Stimulated activated CD4-positive, alpha-beta T cell treated with anti-CD3 and anti-CD28 coated beads, Interleukin-4, amount 100 ng/mL, for 1 hour (primary cell): ENCODE results near the gene TRPM7.
"Not testable (repeated sequence)": the region's sequence is repeated elsewhere in the genome, so short reads cannot be mapped to it uniquely, and the experiment has no call there.

Experiments used
- DNase-seq: peaks from one replicate; pipeline ENCODE4 v3.0.0-alpha.2; 2020

Gene TRPM7, protein sequence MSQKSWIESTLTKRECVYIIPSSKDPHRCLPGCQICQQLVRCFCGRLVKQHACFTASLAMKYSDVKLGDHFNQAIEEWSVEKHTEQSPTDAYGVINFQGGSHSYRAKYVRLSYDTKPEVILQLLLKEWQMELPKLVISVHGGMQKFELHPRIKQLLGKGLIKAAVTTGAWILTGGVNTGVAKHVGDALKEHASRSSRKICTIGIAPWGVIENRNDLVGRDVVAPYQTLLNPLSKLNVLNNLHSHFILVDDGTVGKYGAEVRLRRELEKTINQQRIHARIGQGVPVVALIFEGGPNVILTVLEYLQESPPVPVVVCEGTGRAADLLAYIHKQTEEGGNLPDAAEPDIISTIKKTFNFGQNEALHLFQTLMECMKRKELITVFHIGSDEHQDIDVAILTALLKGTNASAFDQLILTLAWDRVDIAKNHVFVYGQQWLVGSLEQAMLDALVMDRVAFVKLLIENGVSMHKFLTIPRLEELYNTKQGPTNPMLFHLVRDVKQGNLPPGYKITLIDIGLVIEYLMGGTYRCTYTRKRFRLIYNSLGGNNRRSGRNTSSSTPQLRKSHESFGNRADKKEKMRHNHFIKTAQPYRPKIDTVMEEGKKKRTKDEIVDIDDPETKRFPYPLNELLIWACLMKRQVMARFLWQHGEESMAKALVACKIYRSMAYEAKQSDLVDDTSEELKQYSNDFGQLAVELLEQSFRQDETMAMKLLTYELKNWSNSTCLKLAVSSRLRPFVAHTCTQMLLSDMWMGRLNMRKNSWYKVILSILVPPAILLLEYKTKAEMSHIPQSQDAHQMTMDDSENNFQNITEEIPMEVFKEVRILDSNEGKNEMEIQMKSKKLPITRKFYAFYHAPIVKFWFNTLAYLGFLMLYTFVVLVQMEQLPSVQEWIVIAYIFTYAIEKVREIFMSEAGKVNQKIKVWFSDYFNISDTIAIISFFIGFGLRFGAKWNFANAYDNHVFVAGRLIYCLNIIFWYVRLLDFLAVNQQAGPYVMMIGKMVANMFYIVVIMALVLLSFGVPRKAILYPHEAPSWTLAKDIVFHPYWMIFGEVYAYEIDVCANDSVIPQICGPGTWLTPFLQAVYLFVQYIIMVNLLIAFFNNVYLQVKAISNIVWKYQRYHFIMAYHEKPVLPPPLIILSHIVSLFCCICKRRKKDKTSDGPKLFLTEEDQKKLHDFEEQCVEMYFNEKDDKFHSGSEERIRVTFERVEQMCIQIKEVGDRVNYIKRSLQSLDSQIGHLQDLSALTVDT (N-terminal part only)

DNA sequence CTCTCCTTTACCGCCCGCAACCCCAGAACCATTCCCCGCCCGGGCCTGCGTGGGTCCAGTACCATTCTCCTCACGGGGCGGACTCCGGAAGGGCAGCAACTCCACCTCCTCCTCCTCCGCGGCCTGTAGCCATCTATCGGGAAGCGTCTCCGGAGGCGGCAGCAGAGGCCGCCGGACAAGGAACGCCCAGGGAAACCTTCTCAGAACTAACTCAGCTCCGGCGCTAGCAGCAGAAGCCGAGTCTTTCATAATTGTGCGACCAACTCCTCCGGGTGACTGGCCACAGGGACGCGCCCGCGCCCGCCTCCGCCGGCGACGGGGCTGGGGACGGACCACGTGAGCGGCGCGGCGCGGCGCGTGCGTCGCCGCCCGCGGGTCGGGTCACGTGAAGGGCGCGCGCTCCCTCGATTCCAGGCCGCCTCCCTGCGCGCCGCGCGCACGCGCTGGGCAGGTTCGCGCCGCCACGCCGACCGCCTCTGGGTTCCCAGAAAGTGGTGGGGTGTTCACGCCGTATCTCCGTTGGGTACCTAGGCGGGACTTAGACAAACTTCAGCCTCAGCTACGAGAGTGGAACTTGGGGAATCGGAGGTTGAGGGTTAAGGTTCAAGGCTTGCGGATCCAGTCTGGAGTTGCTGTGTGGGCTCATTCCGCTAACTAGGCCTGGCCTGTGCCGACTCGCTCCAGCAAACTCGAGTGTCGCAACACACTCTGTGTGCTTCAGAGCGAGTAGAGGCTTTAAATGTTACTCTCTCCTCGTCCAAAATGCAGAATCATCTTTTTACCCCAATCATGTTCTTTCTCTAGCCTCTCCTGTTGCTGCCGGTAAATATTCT is at the start of gene TRPM7:
TRPM7 (minus strand) TSS at position 329 of the 833 bp plus-strand sequence; CDS start at position 65, 264 bp downstream.
- DNase-seq = peak; percentile 91

DNA sequence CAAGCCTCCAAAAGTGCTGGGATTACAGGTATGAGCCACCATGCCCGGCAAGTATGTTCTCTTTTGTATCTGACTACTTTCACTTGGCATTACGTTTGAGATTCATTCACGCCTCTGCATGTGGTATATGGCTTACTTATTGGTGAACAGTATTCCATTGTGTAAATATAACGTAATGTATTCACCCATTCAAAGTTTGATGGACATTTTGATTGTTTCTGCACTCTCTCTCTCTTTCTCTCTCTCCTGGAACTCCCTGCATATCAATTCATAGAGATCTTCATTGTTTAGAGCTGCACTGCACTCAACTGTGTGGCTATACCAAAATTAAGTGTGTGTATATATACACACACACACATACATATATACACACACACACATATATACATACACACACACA is 48.6 kb upstream of the TRPM7 start:
- DNase-seq = no peak

DNA sequence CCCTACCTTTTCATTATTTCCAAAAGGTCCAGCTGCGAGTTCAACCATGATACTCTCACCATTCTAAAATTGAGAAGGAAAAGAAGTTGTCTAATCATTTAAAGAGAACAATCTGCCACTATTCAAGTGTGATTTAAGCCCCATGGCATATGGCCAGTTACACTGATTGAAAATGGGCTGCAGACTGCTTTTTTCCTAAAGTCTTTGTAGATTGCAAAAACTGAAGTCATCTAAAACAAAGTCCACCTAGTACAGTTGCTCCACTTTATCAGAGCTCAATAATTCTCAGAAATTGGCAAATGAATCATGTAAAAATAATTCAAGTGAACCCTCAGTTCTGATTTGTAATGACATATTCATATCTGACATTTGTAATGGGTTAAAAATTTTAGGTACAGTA is 39.7 kb upstream of the TRPM7 start:
- DNase-seq = no peak

DNA sequence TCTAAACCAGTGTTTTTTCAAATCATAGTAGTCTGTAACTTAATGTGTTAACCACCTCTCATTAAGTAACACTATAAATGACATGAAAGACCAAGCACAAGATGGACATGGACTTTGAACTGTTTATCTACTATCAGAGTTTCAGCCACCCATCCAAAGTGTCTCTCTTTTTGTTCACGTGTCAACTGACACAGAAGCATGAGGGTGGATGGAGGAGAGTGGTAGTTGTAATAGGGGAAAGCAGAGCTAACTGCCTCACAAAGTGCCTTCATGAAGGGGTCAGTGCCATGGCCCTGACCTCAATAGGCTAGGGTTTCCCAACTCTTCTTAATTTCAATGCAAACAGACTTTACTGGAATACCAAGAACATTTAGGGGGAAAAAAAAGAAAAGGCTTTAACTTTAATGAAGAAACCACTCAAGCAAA is 32.1 kb upstream of the TRPM7 start:
- no peak for DNase-seq

DNA sequence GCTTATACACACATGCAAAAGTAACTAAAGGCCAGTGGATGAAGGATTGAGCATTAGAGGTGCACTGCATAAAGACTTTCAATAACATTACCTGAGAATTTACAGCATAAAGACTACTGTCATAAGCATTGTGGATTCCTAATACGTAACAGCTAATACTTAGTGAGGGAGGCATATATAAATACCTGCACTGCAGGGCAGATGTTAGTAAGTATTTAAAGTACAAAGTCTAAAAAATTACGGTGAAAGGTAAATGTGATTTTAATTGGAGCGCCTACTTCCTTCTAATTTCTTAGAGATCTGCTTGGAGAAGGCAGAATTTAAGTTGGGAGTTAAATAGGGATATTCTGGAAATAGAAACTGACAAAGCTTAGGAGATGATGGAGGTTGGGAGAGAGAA is 25.4 kb upstream of the TRPM7 start:
- no peak for DNase-seq

DNA sequence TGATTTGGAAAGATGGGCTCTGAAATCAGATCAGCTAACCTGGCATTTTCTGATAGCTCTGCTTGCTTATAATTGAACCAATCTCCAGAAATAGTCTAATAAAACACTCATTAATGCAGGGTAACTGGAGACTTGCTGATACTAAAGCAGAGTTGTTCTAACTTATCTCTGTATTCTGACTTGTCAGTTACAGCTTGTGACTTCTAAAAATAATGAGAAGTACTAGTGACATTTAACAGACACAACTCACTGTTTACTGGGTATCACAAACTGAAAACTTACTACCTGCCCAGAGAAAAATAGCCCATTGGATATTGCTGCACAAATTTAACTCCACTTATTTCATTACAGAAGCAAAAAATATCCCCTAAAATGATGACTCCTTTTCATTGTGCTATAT is 24.0 kb upstream of the TRPM7 start:
- DNase-seq = no peak

DNA sequence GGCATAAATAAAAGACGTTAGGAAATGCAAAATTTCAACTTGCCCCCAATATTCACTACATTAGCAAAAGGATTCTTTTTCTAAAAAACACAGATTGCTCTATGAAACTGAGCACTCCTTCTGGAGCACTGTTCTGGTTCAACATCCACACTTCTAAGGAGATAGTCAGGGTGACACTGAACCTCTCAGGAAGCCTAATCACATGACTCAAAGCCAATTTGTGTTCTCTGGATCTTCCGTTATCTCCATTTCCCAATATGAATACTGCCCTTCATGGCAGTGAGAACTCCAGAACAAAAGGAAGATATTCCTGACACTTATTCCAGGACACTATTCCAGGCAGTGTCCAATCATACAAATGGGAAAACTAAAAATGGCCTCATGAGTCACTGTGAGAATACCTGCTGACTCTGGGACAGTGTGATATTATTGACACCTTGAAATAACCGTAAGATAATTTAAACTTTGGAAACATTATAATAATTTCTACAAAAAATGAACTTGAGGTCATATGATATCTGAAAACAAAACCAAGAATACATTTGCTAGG is 21.4 kb upstream of the TRPM7 start:
- no peak for DNase-seq

DNA sequence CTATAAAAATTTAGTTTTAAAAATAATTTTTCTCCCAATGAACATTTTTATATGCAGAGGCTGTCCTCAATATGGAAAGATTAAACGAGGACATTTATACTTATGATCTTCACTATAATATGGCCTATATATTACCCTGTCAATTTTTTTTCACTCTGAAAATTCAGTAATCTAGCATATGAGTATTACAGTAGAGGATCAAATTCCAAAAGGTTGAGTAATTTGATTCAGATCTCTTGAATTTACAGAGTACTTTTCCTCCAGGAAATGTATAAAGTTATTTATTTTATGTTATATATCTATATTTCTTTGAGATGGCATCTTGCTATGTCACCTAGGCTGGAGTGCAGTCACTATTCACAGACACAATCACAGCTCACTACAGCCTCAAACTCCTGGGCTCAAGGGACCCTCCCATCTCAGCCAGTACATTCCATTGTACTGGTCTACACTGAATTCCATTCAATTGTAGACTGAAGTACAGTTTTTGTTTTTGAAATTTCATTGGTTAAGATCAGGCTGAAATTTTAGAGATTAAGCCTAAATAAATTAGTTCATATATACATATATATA is 16.3 kb upstream of the TRPM7 start:
- no peak for DNase-seq

DNA sequence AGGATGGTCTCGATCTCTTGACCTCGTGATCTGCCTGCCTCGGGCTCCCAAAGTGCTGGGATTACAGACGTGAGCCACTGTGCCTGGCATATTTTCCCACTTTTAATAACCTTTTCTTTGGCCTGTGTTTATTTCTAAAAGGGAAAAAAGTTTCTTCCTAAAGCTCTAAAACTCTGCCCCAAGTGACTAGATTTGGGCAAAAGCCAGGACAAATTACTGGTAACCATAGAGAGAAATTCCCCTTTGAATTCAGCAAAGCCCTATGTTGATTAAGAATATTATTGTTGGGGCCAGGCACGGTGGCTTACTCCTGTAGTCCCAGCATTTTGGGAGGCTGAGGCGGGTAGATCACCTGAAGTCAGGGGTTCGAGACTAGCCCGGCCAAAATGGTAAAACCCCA is 11.5 kb upstream of the TRPM7 start:
- no peak for DNase-seq

DNA sequence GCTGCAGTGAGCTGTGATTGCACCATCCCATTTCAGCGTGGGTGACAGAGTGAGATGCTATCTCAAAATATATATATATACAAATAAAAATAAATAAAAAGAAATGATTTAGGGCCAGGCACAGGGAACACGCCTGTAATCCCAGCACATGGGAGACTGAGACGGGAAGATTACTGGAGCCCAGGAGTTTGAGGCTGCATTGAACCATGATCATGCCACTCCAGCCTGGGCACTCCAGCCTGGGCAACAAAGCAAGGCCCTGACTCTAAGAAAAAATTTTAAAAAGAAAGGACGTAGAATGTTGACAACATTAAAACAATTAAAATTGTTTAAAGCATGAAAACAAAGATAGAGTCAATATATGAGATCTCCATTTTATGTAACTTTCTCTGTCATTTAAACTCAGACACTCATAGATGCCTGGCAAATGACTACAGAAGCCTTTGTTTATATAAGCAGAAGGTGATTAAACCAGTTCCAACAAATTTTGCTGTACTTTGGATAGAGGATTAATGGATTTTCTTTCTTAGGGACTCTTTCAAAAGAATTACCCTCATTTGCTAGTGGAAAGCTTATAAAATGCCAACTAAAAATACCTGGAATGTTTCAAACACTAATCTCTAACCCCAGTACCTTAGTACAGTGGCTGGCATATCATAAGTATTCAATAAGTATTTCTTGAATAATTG is 10.7 kb upstream of the TRPM7 start:
- DNase-seq = no peak

DNA sequence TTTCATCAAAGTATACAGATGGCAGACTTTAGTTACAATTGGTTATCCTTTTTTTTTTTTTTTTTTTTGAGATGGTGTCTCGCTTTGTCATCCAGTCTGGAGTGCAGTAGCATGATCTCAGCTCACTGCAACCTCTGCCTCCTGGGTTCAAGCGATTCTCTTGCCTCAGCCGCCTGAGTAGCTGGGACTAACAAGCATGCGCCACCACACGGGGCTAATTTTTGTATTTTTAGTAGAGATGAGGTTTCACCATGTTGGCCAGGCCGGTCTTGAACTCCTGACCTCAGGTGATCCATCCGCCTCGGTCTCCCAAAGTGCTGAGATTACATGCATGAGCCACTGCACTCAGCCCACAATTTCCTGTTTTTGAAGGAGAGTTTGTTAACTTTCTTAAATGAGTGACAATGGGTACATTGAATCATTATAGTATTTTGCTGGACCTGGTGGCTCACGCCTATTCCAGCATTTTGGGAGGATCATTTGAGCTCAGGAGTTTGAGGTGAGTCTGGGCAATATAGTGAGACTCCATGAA is 8.1 kb upstream of the TRPM7 start:
- not testable (repeated sequence) for DNase-seq

DNA sequence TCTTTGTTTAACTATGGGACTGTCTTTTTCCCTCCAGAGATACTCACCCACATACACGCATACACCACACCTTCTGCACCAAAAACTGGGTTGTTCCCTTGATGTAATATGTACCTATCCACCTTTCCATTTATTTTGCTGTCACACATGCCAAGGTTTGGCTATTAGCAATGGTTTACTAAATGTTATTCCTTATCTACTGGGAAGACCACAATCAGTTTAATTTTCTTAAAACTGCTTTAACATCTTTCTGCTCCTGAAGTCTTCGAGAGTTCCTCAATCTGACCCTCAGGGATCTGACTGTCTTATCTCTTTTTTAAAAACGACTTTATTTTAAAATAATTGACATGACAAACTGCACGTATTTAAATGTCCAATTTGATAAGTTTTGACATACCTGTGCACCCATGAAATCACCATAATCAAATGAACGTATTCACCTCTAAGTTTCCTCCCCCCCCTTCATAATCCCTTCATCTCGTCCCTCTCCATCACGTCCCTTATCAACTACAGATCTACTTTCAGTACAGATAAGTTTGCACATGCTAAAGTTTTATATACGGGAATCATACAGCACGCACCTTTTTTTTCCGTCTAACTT is 805 bp upstream of the TRPM7 start:
- no peak for DNase-seq

DNA sequence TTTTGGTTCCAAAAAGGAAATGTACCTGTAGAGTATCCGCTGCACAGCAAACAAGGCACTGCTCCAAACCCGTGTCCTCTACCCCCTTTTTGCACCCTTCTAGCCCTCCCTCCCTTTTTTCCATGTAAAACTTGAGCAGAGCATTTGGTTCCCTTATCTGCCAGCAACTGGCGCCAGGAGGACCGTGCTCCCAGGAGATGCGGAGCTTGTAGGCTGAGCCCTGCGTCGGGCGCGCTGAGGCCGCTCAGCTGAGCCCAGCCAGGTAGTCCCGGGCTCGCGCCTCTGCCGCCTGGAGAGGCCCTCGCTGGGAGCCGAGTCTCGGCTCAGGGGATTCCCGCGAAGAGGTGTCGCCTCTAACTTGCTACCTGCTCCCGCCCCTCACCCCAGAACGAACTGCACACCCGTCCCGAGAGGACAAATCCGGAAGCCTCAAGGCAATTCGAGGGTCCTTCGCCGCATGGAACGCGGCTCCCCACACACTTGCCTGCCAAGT is 575 bp downstream of the TRPM7 start:
- DNase-seq = peak; percentile 82

DNA sequence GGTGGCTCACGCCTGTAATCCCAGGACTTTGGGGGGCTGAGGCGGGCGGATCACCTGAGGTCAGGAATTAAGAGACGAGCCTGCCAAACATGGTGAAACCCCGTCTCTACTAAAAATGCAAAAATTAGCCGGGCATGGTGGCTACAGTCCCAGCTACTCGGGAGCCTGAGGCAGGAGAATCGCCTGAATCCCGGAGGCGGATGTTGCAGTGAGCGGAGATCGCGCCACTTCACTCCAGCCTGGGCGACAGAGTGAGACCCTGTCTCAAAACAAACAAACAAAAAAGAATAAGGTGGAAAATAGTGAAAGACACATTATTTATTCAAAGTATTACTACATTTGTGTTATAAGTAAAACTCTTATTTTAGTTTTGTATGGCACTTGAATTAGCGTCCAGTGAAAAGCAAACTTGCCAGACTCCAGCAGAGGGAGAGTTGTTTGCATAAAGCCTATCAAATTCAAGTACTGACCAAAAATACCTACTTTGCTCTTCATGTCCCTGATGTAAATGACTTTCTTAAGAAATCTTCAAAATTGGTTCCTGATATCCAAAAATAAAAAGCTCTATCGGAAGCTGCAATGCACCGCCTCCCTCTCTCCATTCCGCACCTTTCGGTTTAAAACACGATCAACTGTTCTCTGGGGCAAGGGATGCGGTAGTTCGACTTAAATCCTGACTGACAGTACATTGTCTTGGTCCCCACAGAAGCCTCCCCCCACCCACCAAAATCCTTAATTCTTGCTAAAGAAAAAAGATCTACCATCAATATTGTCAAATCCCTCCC is 1.2 kb downstream of the TRPM7 start:
- DNase-seq = no peak

DNA sequence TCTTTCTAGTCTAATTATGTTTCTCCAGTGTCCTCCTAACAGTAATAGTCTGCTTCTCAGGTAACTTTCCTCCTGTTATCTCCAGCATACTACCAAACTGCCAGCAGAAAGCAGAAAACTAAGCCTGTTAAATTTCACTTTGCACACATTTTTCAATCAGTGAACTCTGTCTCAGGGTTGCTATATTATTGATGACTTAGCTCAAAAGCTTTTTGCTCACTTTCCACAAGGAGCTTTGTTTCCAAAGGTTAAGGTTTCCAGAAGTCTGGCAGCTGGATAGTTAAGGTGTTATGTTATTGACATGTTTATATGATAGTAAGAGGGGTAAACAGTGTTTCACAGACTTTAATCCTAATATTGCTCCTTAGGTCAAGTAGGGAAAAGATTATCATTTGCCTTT is 5.1 kb downstream of the TRPM7 start:
- DNase-seq = no peak

DNA sequence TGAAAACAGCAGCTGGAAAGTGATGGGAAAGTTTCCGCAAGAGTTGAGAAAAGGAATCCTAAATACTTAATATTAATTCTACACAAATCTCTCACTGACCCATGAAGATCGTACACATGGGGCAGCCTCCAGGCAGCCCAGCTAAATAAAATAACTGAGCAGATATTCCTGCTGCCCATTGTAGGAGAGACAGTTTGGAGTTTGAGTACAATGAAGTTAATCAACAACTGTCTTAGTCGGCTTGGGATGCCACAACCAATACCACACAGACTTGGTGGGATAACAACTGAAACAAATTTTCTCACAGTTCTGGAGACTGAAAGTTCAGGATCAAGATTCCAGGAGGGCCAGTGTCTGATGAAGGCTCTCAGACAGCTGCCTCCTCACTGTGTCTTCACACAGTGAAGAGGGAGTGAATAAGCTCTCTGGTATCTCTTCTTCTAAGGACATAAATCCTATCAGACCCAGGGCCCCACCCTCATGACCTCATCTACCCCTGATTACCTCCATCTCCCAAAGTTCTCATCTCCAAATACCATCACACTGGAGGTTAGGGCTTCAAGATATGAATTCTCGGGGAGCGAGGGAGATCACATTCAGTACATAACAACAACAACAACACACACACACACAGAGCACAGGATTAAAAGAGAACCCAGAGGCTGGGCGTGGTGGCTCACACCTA is 9.7 kb downstream of the TRPM7 start:
- no peak for DNase-seq

DNA sequence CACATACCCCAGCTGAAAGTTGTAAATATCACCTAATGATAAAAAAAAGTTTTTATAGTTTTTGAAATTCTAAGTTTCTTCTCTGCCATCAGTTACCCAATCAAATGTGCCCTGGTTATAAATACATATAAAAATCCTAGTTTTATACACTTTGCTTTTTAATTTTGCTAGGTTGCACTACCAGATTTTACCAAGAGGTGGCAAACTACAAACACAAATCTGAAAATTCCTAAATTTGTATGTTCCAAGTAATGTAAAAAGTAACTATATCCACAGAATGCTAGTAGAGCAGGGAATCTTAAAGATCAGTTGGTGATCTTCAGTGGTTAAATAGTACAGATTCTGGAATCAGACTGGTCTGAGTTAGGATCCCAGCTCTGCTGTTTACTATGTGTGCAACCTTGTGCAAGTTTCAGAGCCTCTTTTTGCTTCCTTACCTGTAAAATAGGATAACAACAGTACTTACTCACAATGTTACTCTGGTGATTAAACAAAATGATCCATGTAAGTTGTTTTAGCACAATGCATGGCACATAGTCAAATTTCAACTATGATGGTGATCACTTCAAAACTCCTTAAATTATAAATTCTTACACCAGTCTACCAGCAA is 11.0 kb downstream of the TRPM7 start:
- no peak for DNase-seq

DNA sequence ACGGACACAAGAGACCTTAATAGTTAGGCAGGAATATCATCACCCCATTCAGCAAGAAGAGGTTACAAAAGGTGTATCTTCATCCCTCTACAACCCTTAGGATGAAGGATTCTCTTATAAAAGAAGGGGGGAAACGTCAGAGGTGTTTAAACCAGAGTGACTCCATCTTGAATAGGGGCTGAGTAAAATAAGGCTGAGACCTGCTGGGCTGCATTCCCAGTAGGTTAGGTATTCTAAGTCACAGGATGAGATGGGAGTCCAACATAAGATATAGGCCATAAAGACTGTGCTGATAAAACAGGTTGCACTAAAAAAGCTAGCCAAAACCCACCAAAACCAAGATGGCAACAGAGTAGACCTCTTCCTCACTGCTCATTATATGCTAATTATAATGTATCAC is 16.5 kb downstream of the TRPM7 start:
- no peak for DNase-seq
